HCT116 (cell line): Measurements from ENCODE around the gene RTN4IP1. TPM values are rescaled to one million over a fixed set of nuclear protein-coding genes. Genes with fewer than 3 reads are reported as not detected.
A peak's percentile ranks its signal among the peaks of the same experiment; 100 is the strongest.

Experiments
- ATAC-seq: fragments of 200-7000 bp; cut with Tn5 transposase; 2 replicates; pipeline ENCODE4 v1.9.1; 2020; ENCODE audit warnings: mild to moderate bottlenecking, moderate library complexity
- BruUV-seq: library from RNA; stranded (reverse); fragments of 400-500 nt; replicated peaks from 2 replicates; lab custom pipeline; 2021; lab: Mats Ljungman, UMichigan
- CTCF ChIA-PET: fragments of 300-600 bp; sonication (Branson Sonifier 250); formaldehyde crosslinking; loops from one replicate; lab custom pipeline; 2021; ENCODE audit warnings: antibody characterized with exemption; lab: Charles Lee
- POLR2A ChIA-PET: fragments of 300-600, 350-600 bp; sonication (Branson Sonifier 250); formaldehyde crosslinking; loops from one replicate; lab custom pipeline; 2021; ENCODE audit warnings: antibody characterized with exemption; lab: Charles Lee
- RAD21 ChIA-PET, 2 experiments: fragments of 300-600 bp; sonication (Branson Sonifier 250); formaldehyde crosslinking; loops; one replicate each; lab custom pipeline; 2023; ENCODE audit warnings: low total read pairs in 2 of 2; ENCODE audit not compliant: uncharacterized antibody in 2 of 2, unreplicated experiment in 2 of 2, low non-redundant PET in 1 of 2; lab: Charles Lee
- DNase-seq: peaks from one replicate; pipeline ENCODE4 v3.0.0-alpha.2; 2010; ENCODE audit warnings: low read depth, low spot score
- H2AFZ ChIP-seq: fragments of 200-600 bp; shearing (Covaris generic), sonication (generic); 2 replicates; pipeline ENCODE4 v1.6.1; 2017; ENCODE audit warnings: low read depth, mixed run types, mixed read lengths, antibody characterized with exemption, low read length; ENCODE audit not compliant: poor library complexity, severe bottlenecking
- H3K27ac ChIP-seq: 2 replicates; pipeline ENCODE4 v1.5.1; 2012; ENCODE audit warnings: low read depth, low read length
- H3K27me3 ChIP-seq: fragments of 200-600 bp; sonication (generic); 2 replicates; pipeline ENCODE4 v1.6.1; 2016; ENCODE audit warnings: mixed run types, low read length, mixed read lengths; ENCODE audit not compliant: insufficient read depth
- H3K36me3 ChIP-seq, 2 experiments: fragments of 200-500 bp in 1 of 2; fragments of 200-600 bp in 1 of 2; sonication (Bioruptor generic) in 1 of 2; sonication (generic) in 1 of 2; 2 replicates each; pipeline versions ENCODE4 v1.5.1 to v1.6.1; 2014 to 2016; ENCODE audit warnings: low read length in 2 of 2, inconsistent platforms in 1 of 2, mixed read lengths in 1 of 2, mixed run types in 1 of 2; ENCODE audit not compliant: insufficient read depth in 2 of 2, control insufficient read depth in 1 of 2
- H3K4me1 ChIP-seq, 2 experiments: fragments of 200-600 bp in 1 of 2; sonication (generic) in 1 of 2; 2 replicates each; pipeline versions ENCODE4 v1.5.1 to v1.6.1; 2012 to 2017; ENCODE audit warnings: low read length in 2 of 2, inconsistent platforms in 1 of 2, mild to moderate bottlenecking in 1 of 2, mixed read lengths in 1 of 2, mixed run types in 1 of 2, moderate library complexity in 1 of 2; ENCODE audit not compliant: insufficient read depth in 2 of 2, control insufficient read depth in 1 of 2
- H3K4me2 ChIP-seq: fragments of 200-600 bp; sonication (generic); 2 replicates; pipeline ENCODE4 v1.6.1; 2017; ENCODE audit warnings: mixed run types, low read length, mixed read lengths
- H3K4me3 ChIP-seq, 2 experiments: fragments of 200-600 bp in 1 of 2; sonication (generic) in 1 of 2; replicated peaks in 1 of 2; 2 replicates each; pipeline ENCODE4 v1.5.1; 2011 to 2016; ENCODE audit warnings: low read length in 2 of 2, control low read depth in 1 of 2, low read depth in 1 of 2, mild to moderate bottlenecking in 1 of 2, mixed read lengths in 1 of 2, mixed run types in 1 of 2
- H3K79me2 ChIP-seq: fragments of 200-600 bp; sonication (generic); 2 replicates; pipeline ENCODE4 v1.6.1; 2017; ENCODE audit warnings: mild to moderate bottlenecking, mixed run types, low read length, moderate library complexity, mixed read lengths; ENCODE audit not compliant: insufficient read depth
- H3K9ac ChIP-seq: fragments of 200-600 bp; sonication (generic); 2 replicates; pipeline ENCODE4 v1.6.1; 2016; ENCODE audit warnings: low read length, mixed read lengths
- H3K9me2 ChIP-seq: fragments of 200-600 bp; sonication (generic), shearing (Covaris generic); 2 replicates; pipeline ENCODE4 v1.6.1; 2017; ENCODE audit warnings: mixed run types, mild to moderate bottlenecking, moderate library complexity; ENCODE audit not compliant: insufficient read depth
- H3K9me3 ChIP-seq, 2 experiments: fragments of 200-500 bp in 1 of 2; fragments of 200-600 bp in 1 of 2; sonication (Bioruptor generic) in 1 of 2; sonication (generic) in 1 of 2; 2 replicates each; pipeline ENCODE4 v1.6.1; 2014 to 2017; ENCODE audit warnings: low read length in 2 of 2, mixed read lengths in 2 of 2, inconsistent platforms in 1 of 2, low read depth in 1 of 2, mild to moderate bottlenecking in 1 of 2, mixed run types in 1 of 2, moderate library complexity in 1 of 2; ENCODE audit not compliant: control insufficient read depth in 1 of 2, insufficient read depth in 1 of 2
- H4K20me1 ChIP-seq: fragments of 200-600 bp; sonication (generic), shearing (Covaris generic); 2 replicates; pipeline ENCODE4 v1.6.1; 2017; ENCODE audit warnings: mixed run types, mild to moderate bottlenecking, moderate library complexity; ENCODE audit not compliant: insufficient read depth
- CEBPB ChIP-seq: IDR thresholded peaks from 2 replicates; pipeline ENCODE4 v1.6.1; 2012; ENCODE audit warnings: low read depth
- EGR1 ChIP-seq: IDR thresholded peaks from 2 replicates; pipeline ENCODE4 v1.6.1; 2012; ENCODE audit warnings: low read depth
- ELF1 ChIP-seq: IDR thresholded peaks from 2 replicates; pipeline ENCODE4 v1.6.1; 2012; ENCODE audit warnings: low read depth, borderline replicate concordance
- EZH2 ChIP-seq: fragments of 200-600 bp; sonication (generic); IDR thresholded peaks from 2 replicates; pipeline ENCODE4 v1.6.1; 2017; ENCODE audit warnings: antibody characterized with exemption, mixed run types
- POLR2A ChIP-seq: IDR thresholded peaks from 2 replicates; pipeline ENCODE4 v1.7.0; 2011; ENCODE audit warnings: borderline replicate concordance; ENCODE audit not compliant: insufficient read depth, insufficient read length; ENCODE audit errors: extremely low read depth
- POLR2AphosphoS5 ChIP-seq: IDR thresholded peaks from 2 replicates; pipeline ENCODE4 v1.6.1; 2011; ENCODE audit warnings: mild to moderate bottlenecking, low read depth, low read length, moderate library complexity
- REST ChIP-seq: IDR thresholded peaks from 2 replicates; pipeline ENCODE4 v1.6.1; 2012; ENCODE audit warnings: low read depth
- SIN3A ChIP-seq: IDR thresholded peaks from 2 replicates; pipeline ENCODE4 v1.6.1; 2012; ENCODE audit warnings: low read depth
- SP1 ChIP-seq: IDR thresholded peaks from 2 replicates; pipeline ENCODE4 v1.6.1; 2012; ENCODE audit warnings: low read depth
- intact Hi-C: fragments of 100-400 bp; cut with micrococcal nuclease; formaldehyde crosslinking; loops from 2 replicates; pipeline ENCODE4 v1.10.0; 2022
- total RNA-seq: library from RNA; stranded (reverse); gene quantifications from one replicate; pipeline ENCODE4 v1.2.1, GENCODE V29; 2021; ENCODE audit not compliant: unreplicated experiment
- TF ChIP-seq, protein P1 (sequence below), 3 experiments: fragments of 200-600 bp in 1 of 3; sonication (generic) in 1 of 3; IDR thresholded peaks in 2 of 3; conservative IDR thresholded peaks in 1 of 3; 2 replicates each; pipeline ENCODE4 v1.5.1; 2012 to 2017; ENCODE audit warnings: low read depth in 2 of 3, low read length in 2 of 3, antibody characterized with exemption in 1 of 3, borderline replicate concordance in 1 of 3, control low read depth in 1 of 3, mild to moderate bottlenecking in 1 of 3, mixed read lengths in 1 of 3, mixed run types in 1 of 3, moderate library complexity in 1 of 3; ENCODE audit not compliant: insufficient read depth in 1 of 3

Gene RTN4IP1
- total RNA-seq, 1 experiment from 2014 or later: 9.1 TPM

GRCh38 chr6:106530026-106530425 lies 99.3 kb downstream of the RTN4IP1 start:
- no peak overlapping the region for H3K27ac ChIP-seq
- RAD21 ChIA-PET: no interaction called here

DNA sequence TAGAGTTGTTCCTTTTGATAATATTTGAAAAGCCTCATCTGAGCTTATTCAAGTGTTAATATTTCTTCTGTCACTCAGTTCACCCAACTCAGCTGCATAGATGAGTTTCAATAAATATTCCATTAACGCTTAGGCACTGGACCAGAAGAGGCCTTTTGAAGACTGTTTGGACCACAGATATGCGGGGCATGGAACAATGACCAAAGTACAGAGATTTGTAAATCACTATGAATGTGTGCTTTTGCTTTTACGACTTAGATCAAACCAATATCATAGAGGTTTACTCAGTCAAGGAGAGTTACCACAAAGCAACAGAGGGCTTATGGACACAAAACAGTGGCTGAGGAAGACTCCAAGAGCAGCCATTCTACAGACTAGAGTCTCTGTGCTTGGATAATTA lies 99.9 kb downstream of the RTN4IP1 start:
- ATAC-seq: 0 out of 2 replicates have a peak, but pooled peaks have one; percentile 36
- Histone ChIP-seq H3K9ac (no peak overlapping the region), H3K79me2 (no peaks in the 10 kb centered on the region), H3K4me2 (peak overlapping the region; percentile 0; the same call in 1 of the 2 replicates), H3K4me1 (peaks cover 9 to 39% of the 10 kb centered on the region in 2 experiments), H3K9me2 (no peaks in the 10 kb centered on the region; the same call in 1 of the 2 replicates), H3K36me3 (no peaks in the 10 kb centered on the region), H2AFZ (no peak overlapping the region), H3K9me3 (no peaks in the 10 kb centered on the region), H3K4me3 (no peak overlapping the region), H3K27me3 (no peaks in the 10 kb centered on the region), H3K27ac (no peak overlapping the region; the same call in 1 of the 2 replicates), H4K20me1 (no peaks in the 10 kb centered on the region)
- no peak for DNase-seq
- RAD21 ChIA-PET: no interaction called here
- POLR2A ChIA-PET: no interaction called here
- TF ChIP-seq SIN3A (no peak), POLR2A (no peak), EGR1 (no peak), REST (no peak), CEBPB (no peak)
- TF ChIP-seq, protein P1, sequence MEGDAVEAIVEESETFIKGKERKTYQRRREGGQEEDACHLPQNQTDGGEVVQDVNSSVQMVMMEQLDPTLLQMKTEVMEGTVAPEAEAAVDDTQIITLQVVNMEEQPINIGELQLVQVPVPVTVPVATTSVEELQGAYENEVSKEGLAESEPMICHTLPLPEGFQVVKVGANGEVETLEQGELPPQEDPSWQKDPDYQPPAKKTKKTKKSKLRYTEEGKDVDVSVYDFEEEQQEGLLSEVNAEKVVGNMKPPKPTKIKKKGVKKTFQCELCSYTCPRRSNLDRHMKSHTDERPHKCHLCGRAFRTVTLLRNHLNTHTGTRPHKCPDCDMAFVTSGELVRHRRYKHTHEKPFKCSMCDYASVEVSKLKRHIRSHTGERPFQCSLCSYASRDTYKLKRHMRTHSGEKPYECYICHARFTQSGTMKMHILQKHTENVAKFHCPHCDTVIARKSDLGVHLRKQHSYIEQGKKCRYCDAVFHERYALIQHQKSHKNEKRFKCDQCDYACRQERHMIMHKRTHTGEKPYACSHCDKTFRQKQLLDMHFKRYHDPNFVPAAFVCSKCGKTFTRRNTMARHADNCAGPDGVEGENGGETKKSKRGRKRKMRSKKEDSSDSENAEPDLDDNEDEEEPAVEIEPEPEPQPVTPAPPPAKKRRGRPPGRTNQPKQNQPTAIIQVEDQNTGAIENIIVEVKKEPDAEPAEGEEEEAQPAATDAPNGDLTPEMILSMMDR (IDR thresholded peaks at IDR 0.05 in 2 of 3, conservative IDR thresholded peaks at IDR 0.05 in 1 of 3; ENCODE audit: borderline replicate concordance in 1 of 3, insufficient read depth in 1 of 3, low read depth in 2 of 3, low read length in 2 of 3): no peak
- CTCF ChIA-PET: no interaction called here
- no TSS peak for BruUV-seq
- intact Hi-C loops: no loop called here

More at GRCh38 chr6:106530026-106530425, 99.3 kb downstream of the RTN4IP1 start:
- H3K4me1 ChIP-seq: peaks cover 9 to 39% of the 10 kb centered on the region in 2 experiments
- ChIA-PET CTCF (no interaction called here), POLR2A (no interaction called here)
- no TSS peak for BruUV-seq
- no peaks in the 10 kb centered on the region for H3K9me3 ChIP-seq
- intact Hi-C loops: no loop called here
- H4K20me1 ChIP-seq: no peaks in the 10 kb centered on the region
- DNase-seq: no peak
- no peak overlapping the region for H2AFZ ChIP-seq
- no peak for ATAC-seq
- no peaks in the 10 kb centered on the region; the same call in 1 of the 2 replicates for H3K9me2 ChIP-seq
- H3K4me3 ChIP-seq: no peak overlapping the region
- no peaks in the 10 kb centered on the region for H3K27me3 ChIP-seq
- H3K4me2 ChIP-seq: no peak overlapping the region; the same call in 1 of the 2 replicates
- no peak overlapping the region for H3K9ac ChIP-seq
- H3K79me2 ChIP-seq: no peaks in the 10 kb centered on the region
- no peaks in the 10 kb centered on the region for H3K36me3 ChIP-seq
- TF ChIP-seq POLR2AphosphoS5 (no peak), EZH2 (no peak), SP1 (no peak), SIN3A (no peak), ELF1 (no peak)
